ENCODE results near the gene RAMACL. TPM values are rescaled to one million over a fixed set of nuclear protein-coding genes. Genes with fewer than 3 reads are reported as not detected.
A peak's percentile ranks its signal among the peaks of the same experiment; 100 is the strongest.

The RAMACL gene
- total RNA-seq, 1 experiment from 2014 or later = 0.77 TPM

- intact Hi-C loops (cut with micrococcal nuclease; ENCODE audit: unreplicated experiment) = no loop called here
- Histone ChIP-seq H3K4me3 (ENCODE audit: low read depth, low read length, poor library complexity, severe bottlenecking) (no peak overlapping the region), H3K4me1 (ENCODE audit: insufficient read depth, low read length, poor library complexity, severe bottlenecking) (peaks cover 11% of the 10 kb centered on the region), H3K36me3 (ENCODE audit: insufficient read depth, low read length, poor library complexity, severe bottlenecking) (no peaks in the 10 kb centered on the region), H3K9me3 (ENCODE audit: low read depth, low read length, poor library complexity, severe bottlenecking) (no peaks in the 10 kb centered on the region), H3K27me3 (replicated peaks; ENCODE audit: insufficient read depth, low read depth, low read length, poor library complexity) (no peaks in the 10 kb centered on the region), H3K27ac (ENCODE audit: low read depth, low read length, poor library complexity, severe bottlenecking) (no peak overlapping the region)
- peak; percentile 54 for DNase-seq (ENCODE audit: low spot score)
- TF ChIP-seq EZH2 (IDR thresholded peaks at IDR 0.05; ENCODE audit: borderline replicate concordance, low read depth, low read length, poor library complexity, severe bottlenecking) = no peak
- TF ChIP-seq, protein P1, sequence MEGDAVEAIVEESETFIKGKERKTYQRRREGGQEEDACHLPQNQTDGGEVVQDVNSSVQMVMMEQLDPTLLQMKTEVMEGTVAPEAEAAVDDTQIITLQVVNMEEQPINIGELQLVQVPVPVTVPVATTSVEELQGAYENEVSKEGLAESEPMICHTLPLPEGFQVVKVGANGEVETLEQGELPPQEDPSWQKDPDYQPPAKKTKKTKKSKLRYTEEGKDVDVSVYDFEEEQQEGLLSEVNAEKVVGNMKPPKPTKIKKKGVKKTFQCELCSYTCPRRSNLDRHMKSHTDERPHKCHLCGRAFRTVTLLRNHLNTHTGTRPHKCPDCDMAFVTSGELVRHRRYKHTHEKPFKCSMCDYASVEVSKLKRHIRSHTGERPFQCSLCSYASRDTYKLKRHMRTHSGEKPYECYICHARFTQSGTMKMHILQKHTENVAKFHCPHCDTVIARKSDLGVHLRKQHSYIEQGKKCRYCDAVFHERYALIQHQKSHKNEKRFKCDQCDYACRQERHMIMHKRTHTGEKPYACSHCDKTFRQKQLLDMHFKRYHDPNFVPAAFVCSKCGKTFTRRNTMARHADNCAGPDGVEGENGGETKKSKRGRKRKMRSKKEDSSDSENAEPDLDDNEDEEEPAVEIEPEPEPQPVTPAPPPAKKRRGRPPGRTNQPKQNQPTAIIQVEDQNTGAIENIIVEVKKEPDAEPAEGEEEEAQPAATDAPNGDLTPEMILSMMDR (conservative IDR thresholded peaks at IDR 0.05; ENCODE audit: low read depth, low read length) = no peak
- no TSS peak for BruUV-seq (replicated peaks)
- POLR2A ChIA-PET (ENCODE audit: low non-redundant PET) = interaction anchor here (0.6 kb wide), 1 partner anchor 385 kb away, joined by 3 read pairs; no protein-coding TSS in a partner anchor
- CTCF ChIA-PET = no interaction called here
Observed at GRCh38 chr6:166633732-166634535, 47.5 kb upstream of the RAMACL start.

- ChIA-PET POLR2A (ENCODE audit: low non-redundant PET) (interaction anchor here (0.7 kb wide), 1 partner anchor 714 kb away, joined by 3 read pairs; no protein-coding TSS in a partner anchor), CTCF (no interaction called here)
- Histone ChIP-seq H3K27ac (ENCODE audit: low read depth, low read length, poor library complexity, severe bottlenecking) (no peak overlapping the region), H3K4me3 (ENCODE audit: low read depth, low read length, poor library complexity, severe bottlenecking) (no peak overlapping the region), H3K9me3 (ENCODE audit: low read depth, low read length, poor library complexity, severe bottlenecking) (no peaks in the 10 kb centered on the region), H3K27me3 (replicated peaks; ENCODE audit: insufficient read depth, low read depth, low read length, poor library complexity) (no peaks in the 10 kb centered on the region), H3K36me3 (ENCODE audit: insufficient read depth, low read length, poor library complexity, severe bottlenecking) (no peaks in the 10 kb centered on the region), H3K4me1 (ENCODE audit: insufficient read depth, low read length, poor library complexity, severe bottlenecking) (peaks cover 7% of the 10 kb centered on the region)
- no peak for DNase-seq (ENCODE audit: low spot score)
- no peak for TF ChIP-seq EZH2 (IDR thresholded peaks at IDR 0.05; ENCODE audit: borderline replicate concordance, low read depth, low read length, poor library complexity, severe bottlenecking)
- no TSS peak for BruUV-seq (replicated peaks)
- intact Hi-C loops (cut with micrococcal nuclease; ENCODE audit: unreplicated experiment) = no loop called here
Observed at GRCh38 chr6:166632731-166633130, 46.3 kb upstream of the RAMACL start.

DNA sequence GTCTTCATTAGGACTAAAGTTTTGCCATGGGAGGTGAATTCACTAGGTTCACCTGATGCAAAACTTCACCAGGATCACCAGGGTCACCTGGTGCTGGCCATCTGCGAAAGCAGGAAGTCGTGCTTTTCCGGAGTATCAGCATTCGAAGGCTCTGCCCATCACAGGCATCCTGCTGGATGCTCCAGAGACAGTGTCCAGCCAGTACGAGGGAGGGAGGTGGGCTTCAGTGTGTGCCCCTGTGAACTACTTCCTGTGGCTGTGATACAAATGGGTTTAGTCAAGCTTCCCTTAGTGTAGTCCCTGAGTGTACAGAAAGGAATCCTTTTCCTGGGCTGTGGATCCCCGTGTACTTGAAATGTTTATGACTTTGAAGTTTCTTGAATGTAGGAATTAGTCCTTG lies 44.0 kb upstream of the RAMACL start:
- BruUV-seq (replicated peaks) = no TSS peak
- CTCF ChIA-PET = no interaction called here
- POLR2A ChIA-PET (ENCODE audit: low non-redundant PET) = no interaction called here
- H3K9me3 ChIP-seq (ENCODE audit: low read depth, low read length, poor library complexity, severe bottlenecking) = no peaks in the 10 kb centered on the region
- no peak overlapping the region for H3K27ac ChIP-seq (ENCODE audit: low read depth, low read length, poor library complexity, severe bottlenecking)
- H3K4me1 ChIP-seq (ENCODE audit: insufficient read depth, low read length, poor library complexity, severe bottlenecking) = peaks cover 13% of the 10 kb centered on the region
- intact Hi-C loops (cut with micrococcal nuclease; ENCODE audit: unreplicated experiment) = no loop called here
- no peak for DNase-seq (ENCODE audit: low spot score)
- no peaks in the 10 kb centered on the region for H3K27me3 ChIP-seq (replicated peaks; ENCODE audit: insufficient read depth, low read depth, low read length, poor library complexity)
- TF ChIP-seq EZH2 (IDR thresholded peaks at IDR 0.05; ENCODE audit: borderline replicate concordance, low read depth, low read length, poor library complexity, severe bottlenecking) = no peak
- TF ChIP-seq, protein P1 (conservative IDR thresholded peaks at IDR 0.05; ENCODE audit: low read depth, low read length) = no peak
- H3K36me3 ChIP-seq (ENCODE audit: insufficient read depth, low read length, poor library complexity, severe bottlenecking) = no peaks in the 10 kb centered on the region
- no peak overlapping the region for H3K4me3 ChIP-seq (ENCODE audit: low read depth, low read length, poor library complexity, severe bottlenecking)

Data from A673 (cell line).